Measurements from ENCODE around the gene MTMR12. TPM values are rescaled to one million over a fixed set of nuclear protein-coding genes. Genes with fewer than 3 reads are reported as not detected.

The MTMR12 gene
- total and polyA plus RNA-seq, 2 of the 13 experiments (the other 11 are each of a cell fraction or from before 2014, with no cell fraction given): 23.4 to 36.6 TPM

DNA sequence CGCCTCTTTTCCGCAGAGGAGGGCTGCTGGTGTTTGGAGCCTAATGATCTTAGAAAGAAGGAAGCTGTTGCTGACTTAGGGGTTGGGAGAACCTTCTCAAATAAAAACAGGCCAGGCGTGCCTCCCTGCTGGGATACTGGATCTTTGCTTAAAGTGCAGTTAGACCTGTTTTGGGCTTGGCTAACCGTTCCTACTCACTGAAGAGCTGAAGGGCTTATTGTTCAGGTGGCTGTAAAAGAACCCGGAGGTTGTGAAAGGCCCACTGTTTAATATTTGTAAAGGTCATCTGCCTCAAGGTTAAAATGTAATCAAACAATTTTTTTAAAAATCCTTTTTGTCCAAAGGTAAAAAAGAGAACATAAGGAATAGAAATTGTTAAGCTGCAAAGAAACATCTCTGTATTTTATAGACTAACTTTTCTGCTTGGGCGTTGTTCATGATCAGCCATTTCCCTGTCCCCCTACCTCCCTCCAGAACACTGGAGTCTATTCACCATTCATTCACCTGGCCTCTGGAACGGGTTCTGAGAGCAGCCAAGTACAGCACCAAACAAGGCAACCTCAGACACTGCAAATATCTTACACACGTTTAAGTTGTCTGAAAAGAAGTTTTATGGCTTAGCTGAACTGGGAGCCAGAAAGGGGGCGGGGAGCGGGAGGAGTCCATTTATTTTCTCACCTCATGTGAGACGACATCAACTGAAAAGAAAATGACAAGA is 18.6 kb upstream of the MTMR12 start (continued):
- TF ChIP-seq TFAP4 (IDR thresholded peaks at IDR 0.05; ENCODE audit: borderline replicate concordance, low read depth) (peak; percentile 31; the same call in 1 of the 2 replicates), ZNF746 (CRISPR knock-in tag; IDR thresholded peaks at IDR 0.05) (0 out of 2 replicates have a peak, but pooled peaks have one; percentile 16), SALL1 (CRISPR knock-in tag; IDR thresholded peaks at IDR 0.05) (peak; percentile 62), ZSCAN29 (CRISPR knock-in tag; conservative IDR thresholded peaks at IDR 0.05) (peak; percentile 46; the same call in 1 of the 2 replicates), GLI4 (CRISPR knock-in tag; IDR thresholded peaks at IDR 0.05; ENCODE audit: borderline replicate concordance) (no peak), ZFY (CRISPR knock-in tag; IDR thresholded peaks at IDR 0.05) (peak; percentile 61), NFIC (IDR thresholded peaks at IDR 0.05; ENCODE audit: low read length) (peak; percentile 63), STAT5B (CRISPR knock-in tag; IDR thresholded peaks at IDR 0.05) (no peak), SRF (IDR thresholded peaks at IDR 0.05; ENCODE audit: low read depth, low read length) (peak; percentile 79; the same call in 1 of the 2 replicates), BCL6 (CRISPR knock-in tag; IDR thresholded peaks at IDR 0.05) (peak; percentile 27; the same call in 1 of the 2 replicates), ZNF3 (CRISPR knock-in tag; IDR thresholded peaks at IDR 0.05) (0 out of 2 replicates have a peak, but pooled peaks have one; percentile 16), KDM6A (CRISPR knock-in tag; IDR thresholded peaks at IDR 0.05; ENCODE audit: low read depth) (peak; percentile 6; the same call in 1 of the 2 replicates), YY1 (IDR thresholded peaks at IDR 0.05; ENCODE audit: insufficient read depth, insufficient replicate concordance, low read depth, low read length) (peak; percentile 5), YEATS4 (CRISPR knock-in tag; IDR thresholded peaks at IDR 0.05; ENCODE audit: borderline replicate concordance) (peak; percentile 54; the same call in 1 of the 2 replicates), ZNF12 (CRISPR knock-in tag; IDR thresholded peaks at IDR 0.05) (0 out of 2 replicates have a peak, but pooled peaks have one; percentile 7), STAG1 (CRISPR knock-in tag; IDR thresholded peaks at IDR 0.05) (peak; percentile 22; the same call in 1 of the 2 replicates), ZNF496 (CRISPR knock-in tag; IDR thresholded peaks at IDR 0.05; ENCODE audit: insufficient replicate concordance) (no peak), ZNF317 (CRISPR knock-in tag; IDR thresholded peaks at IDR 0.05) (no peak), CEBPB (IDR thresholded peaks at IDR 0.05; ENCODE audit: borderline replicate concordance, low read depth, low read length) (peak; percentile 67; the same call in 1 of the 2 replicates), ZNF235 (CRISPR knock-in tag; IDR thresholded peaks at IDR 0.05; ENCODE audit: borderline replicate concordance) (no peak), ZNF724P (CRISPR knock-in tag; IDR thresholded peaks at IDR 0.05; ENCODE audit: borderline replicate concordance) (no peak), TARDBP (CRISPR knock-in tag; IDR thresholded peaks at IDR 0.05) (0 out of 2 replicates have a peak, but pooled peaks have one; percentile 29), POLR2AphosphoS2 (IDR thresholded peaks at IDR 0.05; ENCODE audit: low read depth, low read length) (no peak), ZFX (CRISPR knock-in tag; IDR thresholded peaks at IDR 0.05; ENCODE audit: low read depth) (peak; percentile 29; the same call in 1 of the 2 replicates), RXRB (CRISPR knock-in tag; IDR thresholded peaks at IDR 0.05; ENCODE audit: borderline replicate concordance) (peak; percentile 51)
- TF ChIP-seq, protein P1, sequence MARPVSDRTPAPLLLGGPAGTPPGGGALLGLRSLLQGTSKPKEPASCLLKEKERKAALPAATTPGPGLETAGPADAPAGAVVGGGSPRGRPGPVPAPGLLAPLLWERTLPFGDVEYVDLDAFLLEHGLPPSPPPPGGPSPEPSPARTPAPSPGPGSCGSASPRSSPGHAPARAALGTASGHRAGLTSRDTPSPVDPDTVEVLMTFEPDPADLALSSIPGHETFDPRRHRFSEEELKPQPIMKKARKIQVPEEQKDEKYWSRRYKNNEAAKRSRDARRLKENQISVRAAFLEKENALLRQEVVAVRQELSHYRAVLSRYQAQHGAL (CRISPR knock-in tag; IDR thresholded peaks at IDR 0.05; ENCODE audit: not compliant biosample characterization): no peak
- TF ChIP-seq, protein P2, sequence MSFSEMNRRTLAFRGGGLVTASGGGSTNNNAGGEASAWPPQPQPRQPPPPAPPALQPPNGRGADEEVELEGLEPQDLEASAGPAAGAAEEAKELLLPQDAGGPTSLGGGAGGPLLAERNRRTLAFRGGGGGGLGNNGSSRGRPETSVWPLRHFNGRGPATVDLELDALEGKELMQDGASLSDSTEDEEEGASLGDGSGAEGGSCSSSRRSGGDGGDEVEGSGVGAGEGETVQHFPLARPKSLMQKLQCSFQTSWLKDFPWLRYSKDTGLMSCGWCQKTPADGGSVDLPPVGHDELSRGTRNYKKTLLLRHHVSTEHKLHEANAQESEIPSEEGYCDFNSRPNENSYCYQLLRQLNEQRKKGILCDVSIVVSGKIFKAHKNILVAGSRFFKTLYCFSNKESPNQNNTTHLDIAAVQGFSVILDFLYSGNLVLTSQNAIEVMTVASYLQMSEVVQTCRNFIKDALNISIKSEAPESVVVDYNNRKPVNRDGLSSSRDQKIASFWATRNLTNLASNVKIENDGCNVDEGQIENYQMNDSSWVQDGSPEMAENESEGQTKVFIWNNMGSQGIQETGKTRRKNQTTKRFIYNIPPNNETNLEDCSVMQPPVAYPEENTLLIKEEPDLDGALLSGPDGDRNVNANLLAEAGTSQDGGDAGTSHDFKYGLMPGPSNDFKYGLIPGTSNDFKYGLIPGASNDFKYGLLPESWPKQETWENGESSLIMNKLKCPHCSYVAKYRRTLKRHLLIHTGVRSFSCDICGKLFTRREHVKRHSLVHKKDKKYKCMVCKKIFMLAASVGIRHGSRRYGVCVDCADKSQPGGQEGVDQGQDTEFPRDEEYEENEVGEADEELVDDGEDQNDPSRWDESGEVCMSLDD (CRISPR knock-in tag; IDR thresholded peaks at IDR 0.05; ENCODE audit: borderline replicate concordance): peak; percentile 65; the same call in 1 of the 2 replicates

All from HepG2 (cell line).